ENCODE data around the gene COPG1.

DNA sequence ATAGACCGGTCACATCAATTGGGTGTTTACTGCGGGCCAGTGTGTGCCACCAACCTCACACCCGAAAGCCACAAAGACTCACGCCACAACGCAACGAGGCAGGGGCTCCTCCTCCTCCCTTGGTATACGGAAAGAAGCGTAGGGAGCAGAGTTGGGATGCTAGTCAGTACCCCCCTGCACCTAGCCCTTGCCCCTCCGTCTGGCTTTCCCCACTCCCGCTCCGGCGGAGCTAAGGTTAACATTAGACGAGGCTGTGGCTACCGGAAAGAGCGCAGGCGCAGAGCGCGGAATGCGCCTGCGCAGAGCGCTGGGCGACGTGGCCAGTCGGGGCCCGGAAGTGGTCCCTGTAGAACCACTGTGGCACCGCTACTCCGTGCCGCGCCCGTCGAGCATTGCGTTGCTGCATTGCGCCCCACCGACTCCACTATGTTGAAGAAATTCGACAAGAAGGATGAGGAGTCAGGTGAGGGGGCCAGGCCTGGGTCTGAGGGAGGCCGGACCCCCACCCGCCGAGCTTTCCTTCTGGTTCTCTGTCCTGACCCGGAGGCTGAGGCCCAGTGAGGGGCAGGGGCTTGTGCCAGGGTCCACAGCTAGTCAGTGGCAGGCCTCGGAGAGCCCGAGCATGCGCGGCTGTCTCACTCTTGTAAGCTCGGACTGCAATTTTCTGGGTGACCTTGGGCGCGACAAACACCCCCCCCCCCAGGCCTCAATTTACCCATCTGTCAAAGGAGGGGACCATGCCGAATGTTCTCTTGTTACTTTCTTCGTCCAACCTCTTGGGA is at the start of gene COPG1:
- TF ChIP-seq TARDBP (IDR thresholded peaks at IDR 0.05), result no peak
- TF ChIP-seq SUZ12 (IDR thresholded peaks at IDR 0.05), result no peak
- no peak for TF ChIP-seq FOXA1 (IDR thresholded peaks at IDR 0.05)
- no peak for TF ChIP-seq HDGF (IDR thresholded peaks at IDR 0.05; ENCODE audit: borderline replicate concordance)
- TF ChIP-seq NFRKB (IDR thresholded peaks at IDR 0.05), result no peak
- peak; percentile 88 for TF ChIP-seq ELF4 (IDR thresholded peaks at IDR 0.05)
- TF ChIP-seq ARNT (IDR thresholded peaks at IDR 0.05), result no peak
- no peak for TF ChIP-seq SP1 (IDR thresholded peaks at IDR 0.05)
- TF ChIP-seq FOXM1 (IDR thresholded peaks at IDR 0.05; ENCODE audit: borderline replicate concordance), result no peak
- TF ChIP-seq BHLHE40 (IDR thresholded peaks at IDR 0.05; ENCODE audit: borderline replicate concordance), result no peak
- peak; percentile 65 for TF ChIP-seq L3MBTL2 (conservative IDR thresholded peaks at IDR 0.05)
- TF ChIP-seq, protein P1, sequence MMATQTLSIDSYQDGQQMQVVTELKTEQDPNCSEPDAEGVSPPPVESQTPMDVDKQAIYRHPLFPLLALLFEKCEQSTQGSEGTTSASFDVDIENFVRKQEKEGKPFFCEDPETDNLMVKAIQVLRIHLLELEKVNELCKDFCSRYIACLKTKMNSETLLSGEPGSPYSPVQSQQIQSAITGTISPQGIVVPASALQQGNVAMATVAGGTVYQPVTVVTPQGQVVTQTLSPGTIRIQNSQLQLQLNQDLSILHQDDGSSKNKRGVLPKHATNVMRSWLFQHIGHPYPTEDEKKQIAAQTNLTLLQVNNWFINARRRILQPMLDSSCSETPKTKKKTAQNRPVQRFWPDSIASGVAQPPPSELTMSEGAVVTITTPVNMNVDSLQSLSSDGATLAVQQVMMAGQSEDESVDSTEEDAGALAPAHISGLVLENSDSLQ (IDR thresholded peaks at IDR 0.05), result no peak
